Esophagus muscularis mucosa (tissue), 4 donors: ENCODE measurements around the gene ANKRD9. TPM values are rescaled to one million over a fixed set of nuclear protein-coding genes. Genes with fewer than 3 reads are reported as not detected.

ENCODE experiments used
- DNase-seq: peaks from one replicate; pipeline ENCODE4 v3.0.0-alpha.2; 2017; ENCODE audit errors: extremely low spot score
- H3K27ac ChIP-seq, 4 donors: fragments of 200-600 bp; sonication (generic); replicated peaks in 1 of 4; 1 replicate in 3 of 4; 2 replicates in 1 of 4; pipeline ENCODE4 v1.5.1; 2016 to 2019; ENCODE audit warnings: mild to moderate bottlenecking in 1 of 4
- H3K27me3 ChIP-seq, 4 donors: fragments of 200-600 bp; sonication (generic); one replicate each; pipeline versions ENCODE4 v1.5.1 to v1.6.0; 2016 to 2019
- H3K36me3 ChIP-seq, 4 donors: fragments of 200-600 bp; sonication (generic); one replicate each; pipeline ENCODE4 v1.5.1; 2016 to 2019
- H3K4me1 ChIP-seq, 4 donors: fragments of 200-600 bp; sonication (generic); one replicate each; pipeline ENCODE4 v1.5.1; 2016 to 2019
- H3K4me3 ChIP-seq, 4 donors: fragments of 200-600 bp; sonication (generic); 1 replicate in 2 of 4; 2 replicates in 2 of 4; pipeline ENCODE4 v1.5.1; 2016 to 2019; ENCODE audit warnings: mild to moderate bottlenecking in 4 of 4, moderate library complexity in 1 of 4
- H3K9me3 ChIP-seq, 4 donors: fragments of 200-600 bp; sonication (generic); 1 replicate in 3 of 4; 2 replicates in 1 of 4; pipeline ENCODE4 v1.5.1; 2016 to 2019
- EP300 ChIP-seq: sonication (generic); formaldehyde crosslinking; IDR thresholded peaks from one replicate; pipeline ENCODE4 v1.6.1; 2017; ENCODE audit warnings: antibody characterized with exemption
- POLR2A ChIP-seq: fragments of 450-650 bp; IDR thresholded peaks from one replicate; pipeline ENCODE4 v1.6.1; 2017; ENCODE audit warnings: antibody characterized with exemption, moderate library complexity, mild to moderate bottlenecking, low read depth
- POLR2AphosphoS5 ChIP-seq, 2 donors: sonication (generic); formaldehyde crosslinking; IDR thresholded peaks; one replicate each; pipeline ENCODE4 v1.6.1; 2017; ENCODE audit warnings: antibody characterized with exemption in 2 of 2
- WGBS: methylation state at CpG from one replicate; pipeline ENCODE4 v1.1.5; 2018; 5-methylcytosine and 5-hydroxymethylcytosine counted together
- intact Hi-C: fragments of 100-400 bp; cut with DNase I; formaldehyde crosslinking; loops from one replicate; pipeline ENCODE4 v1.15.1; 2023
- total RNA-seq, 4 donors: library from RNA; depleted of rRNA; stranded (reverse); fragments of >200 nt; gene quantifications; one replicate each; pipeline versions ENCODE4 v1.1.0 to v1.2.1, GENCODE V29; 2016
- TF ChIP-seq, protein P1 (sequence below), 3 experiments: fragments of 200-600 bp in 2 of 3; fragments of 450-650 bp in 1 of 3; sonication (generic) in 2 of 3; IDR thresholded peaks; one replicate each; pipeline ENCODE4 v1.5.1; 2017 to 2019; ENCODE audit warnings: antibody characterized with exemption in 3 of 3, mild to moderate bottlenecking in 2 of 3, moderate library complexity in 1 of 3

ANKRD9 gene
- total RNA-seq, 4 donors from 2014 or later, result 33.2 to 74.0 (median 54.2) TPM

DNA sequence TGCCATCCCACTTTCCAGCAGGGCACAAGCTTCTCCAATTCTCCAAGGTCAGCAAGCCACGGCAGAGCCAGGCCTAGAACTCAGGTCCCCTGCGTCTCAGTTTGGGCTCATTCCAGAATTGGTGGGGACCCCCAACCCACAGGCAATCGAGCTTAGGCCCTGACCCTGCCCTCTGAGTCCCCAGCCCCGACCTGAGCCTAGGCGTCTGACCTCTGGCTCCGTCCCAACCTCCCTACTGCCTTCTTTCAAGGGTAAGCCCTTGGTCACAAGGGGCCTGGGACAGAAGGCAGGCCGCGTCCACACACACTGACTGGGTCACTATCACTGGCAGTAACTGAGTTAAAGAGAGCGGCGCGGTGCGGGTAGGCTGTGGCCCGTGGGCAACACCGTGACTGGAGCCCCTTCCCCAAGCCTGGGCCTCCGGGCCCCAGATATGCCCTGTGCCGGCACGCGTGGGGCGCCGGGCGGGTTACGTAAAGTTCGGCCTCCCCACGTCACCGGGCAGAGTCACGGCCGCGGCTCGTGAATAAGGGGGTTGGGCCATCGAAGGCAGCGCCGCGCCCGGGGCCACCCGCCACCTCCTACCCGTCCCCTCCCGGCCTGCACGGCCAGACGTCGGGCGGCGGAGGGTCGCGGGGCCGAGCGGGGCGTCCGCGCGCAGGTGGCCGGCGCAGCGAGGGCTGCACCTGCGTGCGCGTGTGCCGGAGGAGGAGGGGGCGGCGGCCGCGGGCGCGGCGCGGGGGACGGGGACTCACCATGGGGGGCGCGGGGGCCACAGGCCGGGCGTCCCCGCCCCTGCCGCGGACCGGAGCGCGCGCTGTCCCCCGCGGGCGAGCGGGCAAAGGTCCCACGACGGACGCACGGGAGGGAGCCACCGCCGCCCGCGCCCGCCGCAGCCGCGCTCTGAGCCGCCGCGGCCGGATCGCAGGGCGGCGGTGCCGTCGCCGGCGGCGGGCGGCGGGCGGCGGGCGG is 516 bp downstream of the ANKRD9 start:
- Histone ChIP-seq H3K27ac (peak overlapping the region; percentile 91 to 94 (median 93)), H3K4me1 (peaks cover 20 to 36% (median 29%) of the 10 kb centered on the region in 4 donors)

DNA sequence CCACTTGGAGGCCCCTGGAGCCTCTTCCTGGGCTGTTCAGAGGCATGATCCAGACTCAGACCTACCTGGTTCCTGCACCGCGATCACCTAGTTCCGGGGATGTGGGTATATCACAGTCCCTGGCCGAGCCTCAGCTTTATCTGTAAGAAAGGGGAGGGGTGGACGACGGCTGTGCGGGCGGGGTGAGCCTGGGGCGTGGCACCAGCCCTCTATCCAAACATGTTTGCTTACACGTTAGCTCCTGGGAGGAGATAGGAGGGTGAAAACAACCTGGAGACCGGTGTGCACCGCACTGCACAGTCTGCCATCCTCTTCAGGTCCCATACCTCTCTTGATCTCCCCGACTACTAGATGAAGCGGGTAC is 1.2 kb downstream of the ANKRD9 start:
- intact Hi-C loops, result no loop called here
- TF ChIP-seq, protein P1, sequence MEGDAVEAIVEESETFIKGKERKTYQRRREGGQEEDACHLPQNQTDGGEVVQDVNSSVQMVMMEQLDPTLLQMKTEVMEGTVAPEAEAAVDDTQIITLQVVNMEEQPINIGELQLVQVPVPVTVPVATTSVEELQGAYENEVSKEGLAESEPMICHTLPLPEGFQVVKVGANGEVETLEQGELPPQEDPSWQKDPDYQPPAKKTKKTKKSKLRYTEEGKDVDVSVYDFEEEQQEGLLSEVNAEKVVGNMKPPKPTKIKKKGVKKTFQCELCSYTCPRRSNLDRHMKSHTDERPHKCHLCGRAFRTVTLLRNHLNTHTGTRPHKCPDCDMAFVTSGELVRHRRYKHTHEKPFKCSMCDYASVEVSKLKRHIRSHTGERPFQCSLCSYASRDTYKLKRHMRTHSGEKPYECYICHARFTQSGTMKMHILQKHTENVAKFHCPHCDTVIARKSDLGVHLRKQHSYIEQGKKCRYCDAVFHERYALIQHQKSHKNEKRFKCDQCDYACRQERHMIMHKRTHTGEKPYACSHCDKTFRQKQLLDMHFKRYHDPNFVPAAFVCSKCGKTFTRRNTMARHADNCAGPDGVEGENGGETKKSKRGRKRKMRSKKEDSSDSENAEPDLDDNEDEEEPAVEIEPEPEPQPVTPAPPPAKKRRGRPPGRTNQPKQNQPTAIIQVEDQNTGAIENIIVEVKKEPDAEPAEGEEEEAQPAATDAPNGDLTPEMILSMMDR (IDR thresholded peaks at IDR 0.05), result no peak
- peak; percentile 1 for TF ChIP-seq POLR2A
- Histone ChIP-seq H3K4me1 (peaks cover 20 to 41% (median 30%) of the 10 kb centered on the region in 4 donors), H3K36me3 (peaks cover 11 to 24% (median 24%) of the 10 kb centered on the region in 4 donors), H3K9me3 (no peaks in the 10 kb centered on the region), H3K27me3 (no peaks in the 10 kb centered on the region), H3K27ac (peak overlapping the region; percentile 91 to 94 (median 93)), H3K4me3 (peak overlapping the region; percentile 63 to 81 (median 74))
- no peak for DNase-seq
- 82% methylated on average over 13 of the region's 14 CpGs for WGBS

More for the DNA sequence above, 516 bp downstream of the ANKRD9 start:
- no peak for DNase-seq
- Histone ChIP-seq H3K36me3 (peaks cover 11 to 24% (median 24%) of the 10 kb centered on the region in 4 donors), H3K4me3 (peak overlapping the region; percentile 63 to 81 (median 74)), H3K27me3 (no peaks in the 10 kb centered on the region), H3K9me3 (no peaks in the 10 kb centered on the region)
- 11% methylated on average over 8 of the region's 110 CpGs for WGBS
- intact Hi-C loops, result no loop called here
- peak; percentile 66 for TF ChIP-seq POLR2A
- TF ChIP-seq EP300, result no peak
- TF ChIP-seq POLR2AphosphoS5 (IDR thresholded peaks at IDR 0.05), result peak; percentile 71 to 83
- TF ChIP-seq, protein P1 (IDR thresholded peaks at IDR 0.05), result no peak

DNA sequence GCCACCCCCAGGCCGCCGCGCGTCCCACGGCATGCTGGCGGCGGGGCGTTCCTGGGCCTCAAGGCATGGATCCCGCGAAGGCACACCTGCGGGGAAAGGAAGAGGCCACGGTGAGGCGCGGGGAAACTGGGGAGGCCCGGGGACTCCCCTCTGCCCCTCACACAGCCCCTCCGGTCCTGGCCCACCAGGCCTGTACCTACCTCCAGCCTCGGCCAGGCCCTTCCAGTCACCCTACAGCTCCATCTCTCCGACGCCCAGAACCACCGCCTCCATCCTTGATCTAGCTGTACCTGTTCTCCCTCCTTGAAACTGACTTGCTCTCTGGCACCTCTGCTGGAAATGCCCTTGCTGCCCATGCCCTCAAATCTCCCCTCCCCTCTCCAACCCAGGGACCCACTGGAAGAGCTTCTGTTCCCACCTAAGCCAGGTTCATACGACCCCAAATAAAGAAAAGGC is 1.7 kb downstream of the ANKRD9 start:
- intact Hi-C loops, result no loop called here
- WGBS, result 93% methylated on average over 5 of the region's 21 CpGs
- Histone ChIP-seq H3K27ac (peak overlapping the region; percentile 91 to 94 (median 93)), H3K4me3 (no peak overlapping the region), H3K27me3 (no peaks in the 10 kb centered on the region), H3K36me3 (peaks cover 11 to 24% (median 24%) of the 10 kb centered on the region in 4 donors), H3K4me1 (peaks cover 20 to 43% (median 30%) of the 10 kb centered on the region in 4 donors), H3K9me3 (no peaks in the 10 kb centered on the region)
- no peak for DNase-seq
- TF ChIP-seq POLR2A (no peak), POLR2AphosphoS5 (IDR thresholded peaks at IDR 0.05) (no peak), EP300 (no peak)
- TF ChIP-seq, protein P1 (IDR thresholded peaks at IDR 0.05), result no peak

DNA sequence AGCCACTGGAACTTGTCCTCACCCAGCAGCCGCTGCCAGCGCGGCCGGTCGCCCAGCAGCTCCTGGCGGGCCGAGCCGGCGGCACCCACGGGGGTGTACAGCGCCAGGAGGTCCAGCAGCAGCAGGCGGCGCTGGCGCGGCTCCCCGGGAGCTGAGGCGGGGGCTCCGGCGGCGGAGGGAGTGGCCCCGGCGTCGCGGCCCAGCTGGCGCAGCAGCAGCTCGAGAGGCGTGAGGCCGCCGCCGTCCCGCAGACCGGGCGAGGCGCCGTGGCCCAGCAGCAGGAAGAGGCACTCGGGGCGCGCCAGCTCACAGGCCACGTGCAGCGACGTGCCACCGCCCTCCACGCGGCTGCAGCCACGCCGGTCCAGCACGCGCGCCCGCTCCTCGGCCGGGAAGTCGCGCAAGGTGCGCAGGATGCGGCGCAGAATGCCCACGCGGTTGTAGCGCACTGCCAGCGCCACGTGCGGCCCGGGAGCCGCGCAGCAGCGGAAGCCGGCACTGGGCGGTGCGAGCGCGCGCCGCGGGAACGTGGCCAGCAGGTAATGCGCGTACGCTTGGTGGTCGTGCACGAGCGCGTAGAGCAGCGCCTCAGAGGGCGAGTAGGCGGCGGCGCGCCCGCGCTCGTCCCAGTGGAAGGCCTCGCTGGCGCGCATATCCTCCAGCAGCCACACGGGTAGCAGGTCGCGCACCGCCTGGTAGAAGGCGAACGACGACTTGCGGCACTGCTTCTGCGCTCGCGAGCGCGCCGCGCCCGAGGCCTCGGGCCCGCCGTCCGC is 2.3 kb downstream of the ANKRD9 start:
- no peaks in the 10 kb centered on the region for H3K9me3 ChIP-seq
- WGBS, result 79% methylated on average over 24 of the region's 115 CpGs
- TF ChIP-seq POLR2A (no peak), EP300 (no peak), POLR2AphosphoS5 (IDR thresholded peaks at IDR 0.05) (no peak)
- TF ChIP-seq, protein P1 (IDR thresholded peaks at IDR 0.05), result no peak
- H3K4me1 ChIP-seq, result peaks cover 20 to 45% (median 30%) of the 10 kb centered on the region in 4 donors
- no peak overlapping the region for H3K4me3 ChIP-seq
- intact Hi-C loops, result no loop called here
- no peak for DNase-seq
- peaks cover 11 to 24% (median 24%) of the 10 kb centered on the region in 4 donors for H3K36me3 ChIP-seq
- peak overlapping the region in 3 of 4 donors; percentile 93 to 94 (median 93) for H3K27ac ChIP-seq
- H3K27me3 ChIP-seq, result no peaks in the 10 kb centered on the region
